Neural cell (in vitro differentiated cells): Measurements from ENCODE around the gene IL21R.

Experiments
- CTCF ChIP-seq: fragments of 450-650 bp; IDR thresholded peaks from 2 replicates; pipeline ENCODE4 v1.5.1; 2014; ENCODE audit warnings: antibody characterized with exemption, mild to moderate bottlenecking, moderate library complexity; ENCODE audit not compliant: poor library complexity, severe bottlenecking
- EZH2 ChIP-seq: fragments of 200-600, 300-800 bp; shearing (Covaris generic), sonication (generic); IDR thresholded peaks from 2 replicates; pipeline ENCODE4 v1.6.1; 2014; ENCODE audit warnings: antibody characterized with exemption, low read length, borderline replicate concordance, mild to moderate bottlenecking; ENCODE audit not compliant: insufficient read depth, poor library complexity, severe bottlenecking
- RAD21 ChIP-seq: fragments of 450-650 bp; conservative IDR thresholded peaks from 2 replicates; pipeline ENCODE4 v1.6.1; 2014; ENCODE audit warnings: antibody characterized with exemption, mild to moderate bottlenecking, moderate library complexity

GRCh38 chr16:27444470-27444869 is 42.5 kb downstream of the IL21R start:
- TF ChIP-seq RAD21 (no peak), CTCF (no peak), EZH2 (no peak)
